Measurements from ENCODE around the gene TMEM255B. TPM values are rescaled to one million over a fixed set of nuclear protein-coding genes. Genes with fewer than 3 reads are reported as not detected.
"Not testable (repeated sequence)": the region's sequence is repeated elsewhere in the genome, so short reads cannot be mapped to it uniquely, and the experiment has no call there.

The TMEM255B gene
- total RNA-seq, 4 donors from 2014 or later = 1.8 to 17.3 (median 3.5) TPM; not detected in 1

GRCh38 chr13:113742000-113742441 is 17.0 kb upstream of the TMEM255B start:
- DNase-seq = peak in 2 of 3 donors; percentile 59 to 68
- no peaks in the 10 kb centered on the region for H3K9me3 ChIP-seq
- peaks cover 0 to 15% (median 7%) of the 10 kb centered on the region in 4 donors for H3K4me1 ChIP-seq
- no peak overlapping the region for H3K4me3 ChIP-seq
- H3K36me3 ChIP-seq = no peaks in the 10 kb centered on the region
- no peaks in the 10 kb centered on the region for H3K27me3 ChIP-seq
- H3K27ac ChIP-seq = no peak overlapping the region
- TF ChIP-seq CTCF (IDR thresholded peaks at IDR 0.05) = no peak
- no peak for TF ChIP-seq POLR2A (IDR thresholded peaks at IDR 0.05)

- no peak overlapping the region for H3K27ac ChIP-seq
- DNase-seq = peak in 1 of 3 donors; percentile 35
Observed at GRCh38 chr13:113742445-113743120, 16.4 kb upstream of the TMEM255B start.

GRCh38 chr13:113743366-113744195 is 15.4 kb upstream of the TMEM255B start:
- Histone ChIP-seq H3K4me3 (no peak overlapping the region), H3K27ac (no peak overlapping the region), H3K36me3 (no peaks in the 10 kb centered on the region), H3K9me3 (no peaks in the 10 kb centered on the region), H3K27me3 (no peaks in the 10 kb centered on the region), H3K4me1 (peaks cover 0 to 15% (median 7%) of the 10 kb centered on the region in 4 donors)
- TF ChIP-seq CTCF (IDR thresholded peaks at IDR 0.05) (no peak), POLR2A (IDR thresholded peaks at IDR 0.05) (no peak)
- DNase-seq = no peak

More at GRCh38 chr13:113742445-113743120, 16.4 kb upstream of the TMEM255B start:
- H3K27me3 ChIP-seq = no peaks in the 10 kb centered on the region
- no peaks in the 10 kb centered on the region for H3K9me3 ChIP-seq
- TF ChIP-seq CTCF (IDR thresholded peaks at IDR 0.05) (no peak), POLR2A (IDR thresholded peaks at IDR 0.05) (no peak)
- no peaks in the 10 kb centered on the region for H3K36me3 ChIP-seq
- H3K4me3 ChIP-seq = no peak overlapping the region
- H3K4me1 ChIP-seq = peaks cover 0 to 15% (median 7%) of the 10 kb centered on the region in 4 donors

- Histone ChIP-seq H3K36me3 (no peaks in the 10 kb centered on the region), H3K27ac (no peak overlapping the region), H3K4me1 (peaks cover 0 to 15% (median 7%) of the 10 kb centered on the region in 4 donors), H3K4me3 (no peak overlapping the region), H3K27me3 (no peaks in the 10 kb centered on the region), H3K9me3 (no peaks in the 10 kb centered on the region)
- TF ChIP-seq POLR2A (IDR thresholded peaks at IDR 0.05) (no peak), CTCF (IDR thresholded peaks at IDR 0.05) (no peak)
- DNase-seq = peak in 1 of 3 donors; percentile 53
Observed at GRCh38 chr13:113744197-113745000, 14.6 kb upstream of the TMEM255B start.

GRCh38 chr13:113745059-113745458 is 14.0 kb upstream of the TMEM255B start:
- Histone ChIP-seq H3K9me3 (no peaks in the 10 kb centered on the region), H3K27me3 (no peaks in the 10 kb centered on the region), H3K36me3 (no peaks in the 10 kb centered on the region), H3K4me1 (peaks cover 0 to 15% (median 7%) of the 10 kb centered on the region in 4 donors), H3K27ac (no peak overlapping the region), H3K4me3 (no peak overlapping the region)
- TF ChIP-seq CTCF (IDR thresholded peaks at IDR 0.05) (no peak), POLR2A (IDR thresholded peaks at IDR 0.05) (no peak)
- DNase-seq = no peak

GRCh38 chr13:113745500-113746142 is 13.4 kb upstream of the TMEM255B start:
- H3K27ac ChIP-seq, H3K4me3 ChIP-seq, H3K27me3 ChIP-seq, H3K36me3 ChIP-seq, H3K9me3 ChIP-seq, DNase-seq: not testable (repeated sequence)
- peaks cover 0 to 15% (median 7%) of the 10 kb centered on the region in 4 donors for H3K4me1 ChIP-seq

All from Peyer's patch (tissue), 4 donors.